H1 (cell line): ENCODE data around the gene MARCHF10.
"Not testable (repeated sequence)": the region's sequence is repeated elsewhere in the genome, so short reads cannot be mapped to it uniquely, and the experiment has no call there.

Experiments used
- CHD1 ChIP-seq: IDR thresholded peaks from 2 replicates; pipeline ENCODE4 v1.6.1; 2012; ENCODE audit warnings: low read depth, low read length, improper control_type of control experiment
- CTCF ChIP-seq, 3 experiments: IDR thresholded peaks; 1 replicate in 2 of 3; 2 replicates in 1 of 3; pipeline versions ENCODE4 v1.5.1 to v1.6.1; 2011; ENCODE audit warnings: low read length in 3 of 3, mild to moderate bottlenecking in 3 of 3, inconsistent platforms in 2 of 3, low read depth in 1 of 3, moderate library complexity in 1 of 3; ENCODE audit not compliant: insufficient read depth in 1 of 3; ENCODE audit errors: control extremely low read depth in 1 of 3
- HDAC2 ChIP-seq, 2 experiments: fragments of 300-600 bp in 1 of 2; sonication (generic) in 1 of 2; IDR thresholded peaks; 2 replicates each; pipeline ENCODE4 v1.6.1; 2011 to 2012; ENCODE audit warnings: low read depth in 2 of 2, low read length in 2 of 2, mild to moderate bottlenecking in 2 of 2, moderate library complexity in 2 of 2, borderline replicate concordance in 1 of 2, inconsistent platforms in 1 of 2
- NANOG ChIP-seq: IDR thresholded peaks from 2 replicates; pipeline ENCODE4 v1.6.1; 2011; ENCODE audit warnings: low read length, low read depth, mild to moderate bottlenecking, inconsistent platforms; ENCODE audit not compliant: insufficient read depth, poor library complexity, severe bottlenecking
- SP2 ChIP-seq: IDR thresholded peaks from 2 replicates; pipeline ENCODE4 v1.6.1; 2012; ENCODE audit warnings: mild to moderate bottlenecking, low read length, inconsistent platforms

DNA sequence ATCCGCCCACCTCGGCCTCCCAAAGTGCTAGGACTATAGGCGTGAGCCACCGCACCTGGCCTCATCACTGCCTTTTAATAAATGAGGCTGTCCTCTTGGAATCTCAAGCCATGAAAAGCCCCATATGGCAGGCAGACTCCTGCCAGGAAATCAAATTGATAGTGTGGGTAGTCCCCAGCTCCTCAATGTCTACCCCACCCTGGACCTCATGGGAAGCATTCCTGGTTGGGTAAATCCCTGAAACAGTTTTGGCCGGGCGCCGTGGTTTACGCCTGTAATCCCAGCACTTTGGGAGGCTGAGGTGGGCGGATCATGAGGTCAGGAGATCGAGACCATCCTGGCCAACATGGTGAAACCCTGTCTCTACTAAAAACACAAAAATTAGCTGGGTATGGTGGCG is 109.7 kb downstream of the MARCHF10 start:
- TF ChIP-seq CTCF (IDR thresholded peaks at IDR 0.05; ENCODE audit: control extremely low read depth in 1 of 3, insufficient read depth in 1 of 3, low read depth in 1 of 3, low read length in 3 of 3); HDAC2 (IDR thresholded peaks at IDR 0.05; ENCODE audit: borderline replicate concordance in 1 of 2, low read depth in 2 of 2, low read length in 2 of 2); SP2; CHD1; NANOG: not testable (repeated sequence)
